Measurements from ENCODE around the gene SARM1.

SARM1 gene

GRCh38 chr17:28388106-28388505 lies 16.6 kb downstream of the SARM1 start:
- H3K27me3 ChIP-seq (replicated peaks), result no peaks in the 10 kb centered on the region
- no peaks in the 10 kb centered on the region for H3K36me3 ChIP-seq (replicated peaks)
- H3K4me3 ChIP-seq (ENCODE audit: low read depth, low read length), result no peak overlapping the region
- no peak overlapping the region for H3K27ac ChIP-seq
- in situ Hi-C loops (cut with HindIII; ENCODE audit: low pct_ligation_motif_present, low sequenced_read_pairs), result no loop called here
- no peak for TF ChIP-seq CTCF (IDR thresholded peaks at IDR 0.05; ENCODE audit: low read depth, low read length, missing control alignments)
- DNase-seq, result no peak

GRCh38 chr17:28390141-28390540 lies 18.6 kb downstream of the SARM1 start:
- no peak for DNase-seq
- Histone ChIP-seq H3K4me3 (ENCODE audit: low read depth, low read length) (no peak overlapping the region), H3K27ac (no peak overlapping the region), H3K27me3 (replicated peaks) (no peaks in the 10 kb centered on the region), H3K36me3 (replicated peaks) (no peaks in the 10 kb centered on the region)
- TF ChIP-seq CTCF (IDR thresholded peaks at IDR 0.05; ENCODE audit: low read depth, low read length, missing control alignments), result no peak
- in situ Hi-C loops (cut with HindIII; ENCODE audit: low pct_ligation_motif_present, low sequenced_read_pairs), result no loop called here

GRCh38 chr17:28390563-28390962 lies 19.1 kb downstream of the SARM1 start:
- Histone ChIP-seq H3K27me3 (replicated peaks) (no peaks in the 10 kb centered on the region), H3K27ac (no peak overlapping the region), H3K4me3 (ENCODE audit: low read depth, low read length) (no peak overlapping the region), H3K36me3 (replicated peaks) (no peaks in the 10 kb centered on the region)
- TF ChIP-seq CTCF (IDR thresholded peaks at IDR 0.05; ENCODE audit: low read depth, low read length, missing control alignments), result no peak
- DNase-seq, result no peak
- in situ Hi-C loops (cut with HindIII; ENCODE audit: low pct_ligation_motif_present, low sequenced_read_pairs), result no loop called here

- Histone ChIP-seq H3K36me3 (replicated peaks) (no peaks in the 10 kb centered on the region), H3K27ac (no peak overlapping the region), H3K27me3 (replicated peaks) (no peaks in the 10 kb centered on the region), H3K4me3 (ENCODE audit: low read depth, low read length) (no peak overlapping the region)
- no peak for TF ChIP-seq CTCF (IDR thresholded peaks at IDR 0.05; ENCODE audit: low read depth, low read length, missing control alignments)
- no peak for DNase-seq
- in situ Hi-C loops (cut with HindIII; ENCODE audit: low pct_ligation_motif_present, low sequenced_read_pairs), result no loop called here
These were observed 19.5 kb downstream of the SARM1 start for GRCh38 chr17:28390984-28391383.

GRCh38 chr17:28391401-28391800 lies 19.9 kb downstream of the SARM1 start:
- Histone ChIP-seq H3K27ac (no peak overlapping the region), H3K36me3 (replicated peaks) (no peaks in the 10 kb centered on the region), H3K4me3 (ENCODE audit: low read depth, low read length) (no peak overlapping the region), H3K27me3 (replicated peaks) (no peaks in the 10 kb centered on the region)
- TF ChIP-seq CTCF (IDR thresholded peaks at IDR 0.05; ENCODE audit: low read depth, low read length, missing control alignments), result no peak
- in situ Hi-C loops (cut with HindIII; ENCODE audit: low pct_ligation_motif_present, low sequenced_read_pairs), result no loop called here
- no peak for DNase-seq

- H3K27me3 ChIP-seq (replicated peaks), result no peaks in the 10 kb centered on the region
- in situ Hi-C loops (cut with HindIII; ENCODE audit: low pct_ligation_motif_present, low sequenced_read_pairs), result no loop called here
- DNase-seq, result no peak
- no peak for TF ChIP-seq CTCF (IDR thresholded peaks at IDR 0.05; ENCODE audit: low read depth, low read length, missing control alignments)
- no peaks in the 10 kb centered on the region for H3K36me3 ChIP-seq (replicated peaks)
- no peak overlapping the region for H3K4me3 ChIP-seq (ENCODE audit: low read depth, low read length)
- H3K27ac ChIP-seq, result no peak overlapping the region
These were observed 21.0 kb downstream of the SARM1 start for GRCh38 chr17:28392491-28392890.
